Endodermal cell (in vitro differentiated cells): ENCODE data around the gene KDM2A. TPM values are rescaled to one million over a fixed set of nuclear protein-coding genes. Genes with fewer than 3 reads are reported as not detected.

Experiments
- DNase-seq: peaks from one replicate; pipeline ENCODE4 v3.0.0-alpha.2; 2017
- H3K27ac ChIP-seq: 2 replicates; pipeline ENCODE4 v1.5.1; 2013; ENCODE audit warnings: mild to moderate bottlenecking, low read depth, low read length, moderate library complexity
- H3K27me3 ChIP-seq: 2 replicates; pipeline ENCODE4 v1.6.1; 2013; ENCODE audit warnings: mild to moderate bottlenecking, low read length, moderate library complexity; ENCODE audit not compliant: insufficient read depth, control insufficient read depth, poor library complexity, severe bottlenecking
- H3K36me3 ChIP-seq: 2 replicates; pipeline ENCODE4 v1.7.0; 2013; ENCODE audit warnings: mild to moderate bottlenecking, low read length, moderate library complexity; ENCODE audit not compliant: control insufficient read depth, insufficient read depth
- H3K4me1 ChIP-seq: one replicate; pipeline ENCODE4 v1.7.0; 2013; ENCODE audit warnings: low read length; ENCODE audit not compliant: control insufficient read depth, insufficient read depth
- H3K4me3 ChIP-seq: 2 replicates; pipeline ENCODE4 v1.5.1; 2013; ENCODE audit warnings: mild to moderate bottlenecking, low read length, moderate library complexity
- H3K9ac ChIP-seq: 2 replicates; pipeline ENCODE4 v1.6.1; 2013; ENCODE audit warnings: mild to moderate bottlenecking, low read length, moderate library complexity; ENCODE audit not compliant: poor library complexity, severe bottlenecking; ENCODE audit errors: extremely low read depth
- H3K9me3 ChIP-seq: 2 replicates; pipeline ENCODE4 v1.6.1; 2013; ENCODE audit warnings: mild to moderate bottlenecking, low read length, moderate library complexity; ENCODE audit not compliant: control insufficient read depth
- H3K27ac Mint-ChIP-seq: 2 replicates; pipeline ENCODE4 v1.8.0; 2020; ENCODE audit warnings: mixed read lengths
- H3K27me3 Mint-ChIP-seq: 2 replicates; pipeline ENCODE4 v1.8.0; 2021; ENCODE audit warnings: mild to moderate bottlenecking, mixed read lengths; ENCODE audit not compliant: insufficient read depth
- H3K36me3 Mint-ChIP-seq: 2 replicates; pipeline ENCODE4 v1.8.0; 2020; ENCODE audit warnings: low read depth, mixed read lengths
- H3K4me1 Mint-ChIP-seq: 2 replicates; pipeline ENCODE4 v1.8.0; 2020; ENCODE audit warnings: mixed read lengths
- H3K4me3 Mint-ChIP-seq: 2 replicates; pipeline ENCODE4 v1.8.0; 2020; ENCODE audit warnings: mild to moderate bottlenecking, moderate library complexity, mixed read lengths
- H3K9me3 Mint-ChIP-seq: 2 replicates; pipeline ENCODE4 v1.8.0; 2020; ENCODE audit warnings: mild to moderate bottlenecking, mixed read lengths
- CTCF ChIP-seq: fragments of 200-600 bp; sonication (generic); conservative IDR thresholded peaks from 2 replicates; pipeline ENCODE4 v1.5.0; 2021; ENCODE audit warnings: antibody characterized with exemption, mild to moderate bottlenecking
- WGBS, 2 experiments: methylation state at CpG; one replicate each; pipeline versions ENCODE4 v1.1.5 to v1.1.7; 2013; ENCODE audit warnings: missing lambda C conversion rate in 2 of 2, mixed read lengths in 1 of 2; ENCODE audit not compliant: insufficient coverage in 1 of 2, insufficient read length in 1 of 2; 5-methylcytosine and 5-hydroxymethylcytosine counted together
- total RNA-seq, 2 donors: library from RNA; stranded (reverse); fragmentation: NEBNext Ultra II Directional in 1 of 2; extraction: Animal tissue kit (Norgen Biotek cat#: 25700) in 1 of 2; gene quantifications; 2 replicates in 1 of 2; 3 replicates in 1 of 2; pipeline ENCODE4 v1.2.1, GENCODE V29; 2021

KDM2A gene
- total RNA-seq, 2 donors from 2014 or later: 59.4 to 75.4 TPM

GRCh38 chr11:67213178-67213621 is 94.1 kb downstream of the KDM2A start:
- no peak for DNase-seq
- peaks cover 64% of the 10 kb centered on the region for H3K36me3 Mint-ChIP-seq
- Histone ChIP-seq H3K36me3 (peaks cover 69% of the 10 kb centered on the region), H3K4me3 (no peak overlapping the region), H3K27me3 (no peaks in the 10 kb centered on the region), H3K4me1 (no peaks in the 10 kb centered on the region), H3K27ac (no peak overlapping the region), H3K9ac (no peak overlapping the region), H3K9me3 (no peaks in the 10 kb centered on the region)
- H3K4me3 Mint-ChIP-seq: no peak overlapping the region
- H3K4me1 Mint-ChIP-seq: peaks cover 2% of the 10 kb centered on the region
- TF ChIP-seq CTCF: no peak
- 96 to 98% methylated on average over 3 to 5 of the region's 5 CpGs for WGBS, 2 experiments
- H3K27me3 Mint-ChIP-seq: no peaks in the 10 kb centered on the region
- H3K9me3 Mint-ChIP-seq: no peaks in the 10 kb centered on the region
- H3K27ac Mint-ChIP-seq: no peak overlapping the region

GRCh38 chr11:67227726-67228125 is 108.7 kb downstream of the KDM2A start:
- no peak for DNase-seq
- Histone ChIP-seq H3K9me3 (peaks cover 14% of the 10 kb centered on the region), H3K27me3 (no peaks in the 10 kb centered on the region), H3K4me3 (no peak overlapping the region), H3K4me1 (no peaks in the 10 kb centered on the region), H3K27ac (no peak overlapping the region), H3K36me3 (peaks cover 74% of the 10 kb centered on the region), H3K9ac (no peak overlapping the region)
- no peak for TF ChIP-seq CTCF
- Mint-ChIP-seq H3K9me3 (peaks cover 4% of the 10 kb centered on the region), H3K27me3 (no peaks in the 10 kb centered on the region), H3K4me3 (no peak overlapping the region), H3K4me1 (no peaks in the 10 kb centered on the region), H3K27ac (no peak overlapping the region), H3K36me3 (peaks cover 87% of the 10 kb centered on the region)
- 83 to 94% methylated on average over 3 to 8 of the region's 8 CpGs for WGBS, 2 experiments

GRCh38 chr11:67230406-67230805 is 111.3 kb downstream of the KDM2A start:
- no peak overlapping the region for H3K9ac ChIP-seq
- no peak overlapping the region for H3K4me3 ChIP-seq
- Mint-ChIP-seq H3K27me3 (no peaks in the 10 kb centered on the region), H3K4me1 (peaks cover 10% of the 10 kb centered on the region), H3K4me3 (no peak overlapping the region), H3K9me3 (no peaks in the 10 kb centered on the region), H3K36me3 (peaks cover 68% of the 10 kb centered on the region), H3K27ac (no peak overlapping the region)
- 100% methylated on average over 2 to 3 of the region's 3 CpGs for WGBS, 2 experiments
- no peak overlapping the region for H3K27ac ChIP-seq
- peaks cover 5% of the 10 kb centered on the region for H3K9me3 ChIP-seq
- H3K27me3 ChIP-seq: no peaks in the 10 kb centered on the region
- no peaks in the 10 kb centered on the region for H3K4me1 ChIP-seq
- TF ChIP-seq CTCF: no peak
- DNase-seq: no peak
- H3K36me3 ChIP-seq: peaks cover 59% of the 10 kb centered on the region
